PC-9 (cell line): ENCODE measurements around the gene EDC3.

ENCODE experiments used
- EZH2 ChIP-seq: fragments of 200-600 bp; sonication (generic); IDR thresholded peaks from 2 replicates; pipeline ENCODE4 v1.8.0; 2017; ENCODE audit warnings: antibody characterized with exemption, low read depth
- TF ChIP-seq, protein P1 (sequence below): fragments of 200-600 bp; sonication (generic); conservative IDR thresholded peaks from 2 replicates; pipeline ENCODE4 v1.6.1; 2017; ENCODE audit warnings: mixed run types, antibody characterized with exemption, mild to moderate bottlenecking, moderate library complexity

DNA sequence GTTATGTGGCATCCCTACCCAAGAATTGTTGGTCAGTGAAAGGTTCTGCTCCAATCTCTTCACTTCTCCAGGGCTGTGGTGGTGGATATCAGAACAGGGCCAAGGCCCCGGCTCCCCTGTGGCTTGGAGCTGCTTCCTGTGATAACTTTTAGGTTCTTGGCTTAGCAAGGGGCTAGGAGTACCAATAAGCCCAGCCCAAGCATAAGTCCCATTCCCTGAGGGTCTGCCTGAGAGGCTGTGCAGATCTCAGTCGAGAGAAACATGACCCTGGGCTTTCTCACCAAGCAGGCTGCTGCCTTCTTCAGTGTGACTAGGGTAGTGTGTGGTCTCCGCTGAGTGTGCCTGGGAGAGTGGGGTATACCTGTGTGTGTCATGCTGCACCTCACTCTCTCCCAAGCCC is 73.1 kb downstream of the EDC3 start:
- TF ChIP-seq EZH2: no peak
- TF ChIP-seq, protein P1, sequence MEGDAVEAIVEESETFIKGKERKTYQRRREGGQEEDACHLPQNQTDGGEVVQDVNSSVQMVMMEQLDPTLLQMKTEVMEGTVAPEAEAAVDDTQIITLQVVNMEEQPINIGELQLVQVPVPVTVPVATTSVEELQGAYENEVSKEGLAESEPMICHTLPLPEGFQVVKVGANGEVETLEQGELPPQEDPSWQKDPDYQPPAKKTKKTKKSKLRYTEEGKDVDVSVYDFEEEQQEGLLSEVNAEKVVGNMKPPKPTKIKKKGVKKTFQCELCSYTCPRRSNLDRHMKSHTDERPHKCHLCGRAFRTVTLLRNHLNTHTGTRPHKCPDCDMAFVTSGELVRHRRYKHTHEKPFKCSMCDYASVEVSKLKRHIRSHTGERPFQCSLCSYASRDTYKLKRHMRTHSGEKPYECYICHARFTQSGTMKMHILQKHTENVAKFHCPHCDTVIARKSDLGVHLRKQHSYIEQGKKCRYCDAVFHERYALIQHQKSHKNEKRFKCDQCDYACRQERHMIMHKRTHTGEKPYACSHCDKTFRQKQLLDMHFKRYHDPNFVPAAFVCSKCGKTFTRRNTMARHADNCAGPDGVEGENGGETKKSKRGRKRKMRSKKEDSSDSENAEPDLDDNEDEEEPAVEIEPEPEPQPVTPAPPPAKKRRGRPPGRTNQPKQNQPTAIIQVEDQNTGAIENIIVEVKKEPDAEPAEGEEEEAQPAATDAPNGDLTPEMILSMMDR: no peak
